GM23338 (cell line): ENCODE results near the gene DST. TPM values are rescaled to one million over a fixed set of nuclear protein-coding genes. Genes with fewer than 3 reads are reported as not detected.

Experiments
- ATAC-seq: fragments of 200-7000 bp; cut with Tn5 transposase; 3 replicates; pipeline ENCODE4 v1.9.1; 2020
- DNase-seq: peaks from one replicate; pipeline ENCODE4 v3.0.0-alpha.2; 2015; ENCODE audit warnings: low spot score
- H2AFZ ChIP-seq: fragments of 200-600 bp; sonication (generic); 2 replicates; pipeline ENCODE4 v1.8.0; 2016; ENCODE audit warnings: antibody characterized with exemption, mild to moderate bottlenecking, moderate library complexity
- H3F3A ChIP-seq: fragments of 200-600 bp; sonication (generic); replicated peaks from 2 replicates; pipeline ENCODE4 v1.8.0; 2017; ENCODE audit warnings: antibody characterized with exemption, mixed run types, low read depth
- H3K27ac ChIP-seq: fragments of 200-600 bp; sonication (generic); 2 replicates; pipeline ENCODE4 v1.6.1; 2016; ENCODE audit warnings: low read depth
- H3K27me3 ChIP-seq: fragments of 200-600 bp; sonication (generic); 2 replicates; pipeline ENCODE4 v1.8.0; 2016; ENCODE audit warnings: mild to moderate bottlenecking, mixed run types, moderate library complexity; ENCODE audit not compliant: insufficient read depth
- H3K36me3 ChIP-seq: fragments of 200-600 bp; sonication (generic); 2 replicates; pipeline ENCODE4 v1.8.0; 2016; ENCODE audit warnings: mild to moderate bottlenecking; ENCODE audit not compliant: insufficient read depth
- H3K4me1 ChIP-seq: fragments of 200-600 bp; sonication (generic); 2 replicates; pipeline ENCODE4 v1.8.0; 2016; ENCODE audit warnings: mild to moderate bottlenecking, moderate library complexity; ENCODE audit not compliant: insufficient read depth
- H3K4me2 ChIP-seq: fragments of 200-600 bp; sonication (generic); 2 replicates; pipeline ENCODE4 v1.7.1; 2017; ENCODE audit warnings: mixed run types
- H3K4me3 ChIP-seq: fragments of 200-600 bp; sonication (generic); 2 replicates; pipeline ENCODE4 v1.6.1; 2016; ENCODE audit warnings: mixed run types
- H3K79me2 ChIP-seq: fragments of 200-600 bp; sonication (generic); replicated peaks from 2 replicates; pipeline ENCODE4 v1.8.0; 2017; ENCODE audit warnings: mild to moderate bottlenecking; ENCODE audit not compliant: insufficient read depth
- H3K9me2 ChIP-seq: fragments of 200-600 bp; sonication (generic); 2 replicates; pipeline ENCODE4 v1.8.0; 2017; ENCODE audit not compliant: insufficient read depth
- H4K20me1 ChIP-seq: fragments of 200-600 bp; sonication (generic); replicated peaks from 2 replicates; pipeline ENCODE4 v1.8.0; 2017; ENCODE audit warnings: mild to moderate bottlenecking; ENCODE audit not compliant: insufficient read depth
- H3K27ac Mint-ChIP-seq: 2 replicates; pipeline ENCODE4 v1.8.0; 2020; ENCODE audit warnings: inconsistent platforms, mild to moderate bottlenecking, moderate library complexity, mixed read lengths
- H3K27me3 Mint-ChIP-seq: 3 replicates; pipeline ENCODE4 v1.8.0; 2022; ENCODE audit warnings: low read depth, mild to moderate bottlenecking, moderate library complexity, mixed read lengths, inconsistent platforms; ENCODE audit not compliant: insufficient read depth, poor library complexity
- H3K36me3 Mint-ChIP-seq: 3 replicates; pipeline ENCODE4 v1.8.0; 2021; ENCODE audit warnings: low read depth, mild to moderate bottlenecking, inconsistent platforms, moderate library complexity, mixed read lengths
- H3K4me1 Mint-ChIP-seq: 3 replicates; pipeline ENCODE4 v1.8.0; 2020; ENCODE audit warnings: mild to moderate bottlenecking, inconsistent platforms, mixed read lengths
- H3K4me3 Mint-ChIP-seq: 3 replicates; pipeline ENCODE4 v1.8.0; 2021; ENCODE audit warnings: moderate library complexity, mild to moderate bottlenecking, inconsistent platforms, mixed read lengths
- H3K9me3 Mint-ChIP-seq: 3 replicates; pipeline ENCODE4 v1.8.0; 2020; ENCODE audit warnings: moderate library complexity, mild to moderate bottlenecking, inconsistent platforms, mixed read lengths
- CREB1 ChIP-seq: fragments of 250-450 bp; sonication (Bioruptor Pico); IDR thresholded peaks from 2 replicates; pipeline ENCODE4 v1.5.0; 2020; ENCODE audit warnings: low read depth, mild to moderate bottlenecking, moderate library complexity
- EZH2 ChIP-seq: fragments of 200-600 bp; sonication (generic); IDR thresholded peaks from one replicate; pipeline ENCODE4 v1.8.0; 2017; ENCODE audit warnings: antibody characterized with exemption, mild to moderate bottlenecking, low read depth; ENCODE audit not compliant: unreplicated experiment
- EZH2phosphoT487 ChIP-seq: fragments of 200-600 bp; sonication (generic); IDR thresholded peaks from one replicate; pipeline ENCODE4 v1.8.1; 2018; ENCODE audit warnings: antibody characterized with exemption; ENCODE audit not compliant: unreplicated experiment
- JUNB ChIP-seq: IDR thresholded peaks from one replicate; pipeline ENCODE4 v1.6.1; 2016; ENCODE audit warnings: antibody characterized with exemption; ENCODE audit not compliant: unreplicated experiment
- NANOG ChIP-seq: IDR thresholded peaks from 2 replicates; pipeline ENCODE4 v1.6.1; 2016; ENCODE audit warnings: antibody characterized with exemption, borderline replicate concordance
- STAT1 ChIP-seq: IDR thresholded peaks from one replicate; pipeline ENCODE4 v1.6.1; 2016; ENCODE audit warnings: antibody characterized with exemption; ENCODE audit not compliant: unreplicated experiment
- ZNF331 ChIP-seq: fragments of 250-450 bp; sonication (Bioruptor Pico); IDR thresholded peaks from 2 replicates; pipeline ENCODE4 v1.5.0; 2020; ENCODE audit warnings: low read depth, mild to moderate bottlenecking, moderate library complexity
- polyA plus RNA-seq: library from polyadenylated mRNA; unstranded; fragments of >200 nt; fragmentation: Nextera tagmentation; extraction: Ambion mirVana; gene quantifications from 2 replicates; pipeline ENCODE4 v1.2.1, GENCODE V29; 2016
- total RNA-seq: library from RNA; depleted of rRNA; stranded (reverse); fragments of >200 nt; shearing (Covaris generic); gene quantifications from 2 replicates; pipeline ENCODE4 v1.2.3, GENCODE V29; 2014
- TF ChIP-seq, protein P1 (sequence below): IDR thresholded peaks from 2 replicates; pipeline ENCODE4 v1.6.1; 2016; ENCODE audit warnings: antibody characterized with exemption
- TF ChIP-seq, protein P2 (sequence below), 2 experiments: fragments of 200-600 bp in 1 of 2; sonication (generic) in 1 of 2; conservative IDR thresholded peaks; 2 replicates each; pipeline versions ENCODE4 v1.5.1 to v1.6.1; 2016 to 2017; ENCODE audit warnings: antibody characterized with exemption in 2 of 2, low read depth in 2 of 2, mild to moderate bottlenecking in 2 of 2, moderate library complexity in 1 of 2
- TF ChIP-seq, protein P3 (sequence below): fragments of 250-450 bp; sonication (Bioruptor Pico); IDR thresholded peaks from 2 replicates; pipeline ENCODE4 v1.5.0; 2020; ENCODE audit warnings: mild to moderate bottlenecking, moderate library complexity
- TF ChIP-seq, protein P4 (sequence below): IDR thresholded peaks from one replicate; pipeline ENCODE4 v1.6.1; 2018; ENCODE audit warnings: antibody characterized with exemption; ENCODE audit not compliant: unreplicated experiment

Gene DST
- total and polyA plus RNA-seq, 2 experiments from 2014 or later, result 88.7 to 188 TPM

DNA sequence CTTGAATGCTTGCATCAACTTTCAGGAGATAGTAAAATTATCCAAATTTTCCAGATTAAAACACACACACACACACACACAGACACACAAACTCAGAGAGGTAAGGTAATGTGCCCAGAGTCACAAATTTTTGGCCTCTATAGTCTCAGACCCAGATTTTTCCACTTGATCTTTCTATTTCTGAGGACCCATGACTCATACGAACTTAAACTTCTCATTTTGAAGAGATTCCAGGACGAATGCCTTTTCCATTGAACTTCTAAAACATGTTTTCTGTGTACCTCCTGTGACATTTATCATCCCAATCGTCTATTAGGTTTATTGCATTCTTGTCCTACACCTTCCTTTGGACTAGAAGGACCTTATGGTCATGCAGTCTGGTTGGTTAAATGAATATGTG, 222.4 kb downstream of the DST start:
- no peak overlapping the region for H3K4me2 ChIP-seq
- ATAC-seq, result no peak
- H3K9me3 Mint-ChIP-seq, result no peaks in the 10 kb centered on the region
- H3K27me3 Mint-ChIP-seq, result no peaks in the 10 kb centered on the region
- H2AFZ ChIP-seq, result no peak overlapping the region
- no peaks in the 10 kb centered on the region for H3K36me3 Mint-ChIP-seq
- H3K4me3 ChIP-seq, result no peak overlapping the region
- TF ChIP-seq NANOG (no peak), ZNF331 (CRISPR knock-in tag) (no peak), STAT1 (no peak), JUNB (no peak), EZH2phosphoT487 (no peak), CREB1 (CRISPR knock-in tag) (no peak), EZH2 (no peak)
- TF ChIP-seq, protein P1, sequence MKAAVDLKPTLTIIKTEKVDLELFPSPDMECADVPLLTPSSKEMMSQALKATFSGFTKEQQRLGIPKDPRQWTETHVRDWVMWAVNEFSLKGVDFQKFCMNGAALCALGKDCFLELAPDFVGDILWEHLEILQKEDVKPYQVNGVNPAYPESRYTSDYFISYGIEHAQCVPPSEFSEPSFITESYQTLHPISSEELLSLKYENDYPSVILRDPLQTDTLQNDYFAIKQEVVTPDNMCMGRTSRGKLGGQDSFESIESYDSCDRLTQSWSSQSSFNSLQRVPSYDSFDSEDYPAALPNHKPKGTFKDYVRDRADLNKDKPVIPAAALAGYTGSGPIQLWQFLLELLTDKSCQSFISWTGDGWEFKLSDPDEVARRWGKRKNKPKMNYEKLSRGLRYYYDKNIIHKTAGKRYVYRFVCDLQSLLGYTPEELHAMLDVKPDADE, result no peak
- TF ChIP-seq, protein P2, sequence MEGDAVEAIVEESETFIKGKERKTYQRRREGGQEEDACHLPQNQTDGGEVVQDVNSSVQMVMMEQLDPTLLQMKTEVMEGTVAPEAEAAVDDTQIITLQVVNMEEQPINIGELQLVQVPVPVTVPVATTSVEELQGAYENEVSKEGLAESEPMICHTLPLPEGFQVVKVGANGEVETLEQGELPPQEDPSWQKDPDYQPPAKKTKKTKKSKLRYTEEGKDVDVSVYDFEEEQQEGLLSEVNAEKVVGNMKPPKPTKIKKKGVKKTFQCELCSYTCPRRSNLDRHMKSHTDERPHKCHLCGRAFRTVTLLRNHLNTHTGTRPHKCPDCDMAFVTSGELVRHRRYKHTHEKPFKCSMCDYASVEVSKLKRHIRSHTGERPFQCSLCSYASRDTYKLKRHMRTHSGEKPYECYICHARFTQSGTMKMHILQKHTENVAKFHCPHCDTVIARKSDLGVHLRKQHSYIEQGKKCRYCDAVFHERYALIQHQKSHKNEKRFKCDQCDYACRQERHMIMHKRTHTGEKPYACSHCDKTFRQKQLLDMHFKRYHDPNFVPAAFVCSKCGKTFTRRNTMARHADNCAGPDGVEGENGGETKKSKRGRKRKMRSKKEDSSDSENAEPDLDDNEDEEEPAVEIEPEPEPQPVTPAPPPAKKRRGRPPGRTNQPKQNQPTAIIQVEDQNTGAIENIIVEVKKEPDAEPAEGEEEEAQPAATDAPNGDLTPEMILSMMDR (conservative IDR thresholded peaks at IDR 0.05; ENCODE audit: low read depth in 2 of 2), result no peak
- TF ChIP-seq, protein P3, sequence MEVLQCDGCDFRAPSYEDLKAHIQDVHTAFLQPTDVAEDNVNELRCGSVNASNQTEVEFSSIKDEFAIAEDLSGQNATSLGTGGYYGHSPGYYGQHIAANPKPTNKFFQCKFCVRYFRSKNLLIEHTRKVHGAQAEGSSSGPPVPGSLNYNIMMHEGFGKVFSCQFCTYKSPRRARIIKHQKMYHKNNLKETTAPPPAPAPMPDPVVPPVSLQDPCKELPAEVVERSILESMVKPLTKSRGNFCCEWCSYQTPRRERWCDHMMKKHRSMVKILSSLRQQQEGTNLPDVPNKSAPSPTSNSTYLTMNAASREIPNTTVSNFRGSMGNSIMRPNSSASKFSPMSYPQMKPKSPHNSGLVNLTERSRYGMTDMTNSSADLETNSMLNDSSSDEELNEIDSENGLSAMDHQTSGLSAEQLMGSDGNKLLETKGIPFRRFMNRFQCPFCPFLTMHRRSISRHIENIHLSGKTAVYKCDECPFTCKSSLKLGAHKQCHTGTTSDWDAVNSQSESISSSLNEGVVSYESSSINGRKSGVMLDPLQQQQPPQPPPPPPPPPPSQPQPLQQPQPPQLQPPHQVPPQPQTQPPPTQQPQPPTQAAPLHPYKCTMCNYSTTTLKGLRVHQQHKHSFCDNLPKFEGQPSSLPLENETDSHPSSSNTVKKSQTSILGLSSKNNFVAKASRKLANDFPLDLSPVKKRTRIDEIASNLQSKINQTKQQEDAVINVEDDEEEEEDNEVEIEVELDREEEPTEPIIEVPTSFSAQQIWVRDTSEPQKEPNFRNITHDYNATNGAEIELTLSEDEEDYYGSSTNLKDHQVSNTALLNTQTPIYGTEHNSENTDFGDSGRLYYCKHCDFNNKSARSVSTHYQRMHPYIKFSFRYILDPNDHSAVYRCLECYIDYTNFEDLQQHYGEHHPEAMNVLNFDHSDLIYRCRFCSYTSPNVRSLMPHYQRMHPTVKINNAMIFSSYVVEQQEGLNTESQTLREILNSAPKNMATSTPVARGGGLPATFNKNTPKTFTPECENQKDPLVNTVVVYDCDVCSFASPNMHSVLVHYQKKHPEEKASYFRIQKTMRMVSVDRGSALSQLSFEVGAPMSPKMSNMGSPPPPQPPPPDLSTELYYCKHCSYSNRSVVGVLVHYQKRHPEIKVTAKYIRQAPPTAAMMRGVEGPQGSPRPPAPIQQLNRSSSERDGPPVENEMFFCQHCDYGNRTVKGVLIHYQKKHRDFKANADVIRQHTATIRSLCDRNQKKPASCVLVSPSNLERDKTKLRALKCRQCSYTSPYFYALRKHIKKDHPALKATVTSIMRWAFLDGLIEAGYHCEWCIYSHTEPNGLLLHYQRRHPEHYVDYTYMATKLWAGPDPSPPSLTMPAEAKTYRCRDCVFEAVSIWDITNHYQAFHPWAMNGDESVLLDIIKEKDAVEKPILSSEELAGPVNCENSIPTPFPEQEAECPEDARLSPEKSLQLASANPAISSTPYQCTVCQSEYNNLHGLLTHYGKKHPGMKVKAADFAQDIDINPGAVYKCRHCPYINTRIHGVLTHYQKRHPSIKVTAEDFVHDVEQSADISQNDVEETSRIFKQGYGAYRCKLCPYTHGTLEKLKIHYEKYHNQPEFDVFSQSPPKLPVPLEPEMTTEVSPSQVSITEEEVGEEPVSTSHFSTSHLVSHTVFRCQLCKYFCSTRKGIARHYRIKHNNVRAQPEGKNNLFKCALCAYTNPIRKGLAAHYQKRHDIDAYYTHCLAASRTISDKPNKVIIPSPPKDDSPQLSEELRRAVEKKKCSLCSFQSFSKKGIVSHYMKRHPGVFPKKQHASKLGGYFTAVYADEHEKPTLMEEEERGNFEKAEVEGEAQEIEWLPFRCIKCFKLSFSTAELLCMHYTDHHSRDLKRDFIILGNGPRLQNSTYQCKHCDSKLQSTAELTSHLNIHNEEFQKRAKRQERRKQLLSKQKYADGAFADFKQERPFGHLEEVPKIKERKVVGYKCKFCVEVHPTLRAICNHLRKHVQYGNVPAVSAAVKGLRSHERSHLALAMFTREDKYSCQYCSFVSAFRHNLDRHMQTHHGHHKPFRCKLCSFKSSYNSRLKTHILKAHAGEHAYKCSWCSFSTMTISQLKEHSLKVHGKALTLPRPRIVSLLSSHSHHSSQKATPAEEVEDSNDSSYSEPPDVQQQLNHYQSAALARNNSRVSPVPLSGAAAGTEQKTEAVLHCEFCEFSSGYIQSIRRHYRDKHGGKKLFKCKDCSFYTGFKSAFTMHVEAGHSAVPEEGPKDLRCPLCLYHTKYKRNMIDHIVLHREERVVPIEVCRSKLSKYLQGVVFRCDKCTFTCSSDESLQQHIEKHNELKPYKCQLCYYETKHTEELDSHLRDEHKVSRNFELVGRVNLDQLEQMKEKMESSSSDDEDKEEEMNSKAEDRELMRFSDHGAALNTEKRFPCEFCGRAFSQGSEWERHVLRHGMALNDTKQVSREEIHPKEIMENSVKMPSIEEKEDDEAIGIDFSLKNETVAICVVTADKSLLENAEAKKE (CRISPR knock-in tag), result no peak
- TF ChIP-seq, protein P4, sequence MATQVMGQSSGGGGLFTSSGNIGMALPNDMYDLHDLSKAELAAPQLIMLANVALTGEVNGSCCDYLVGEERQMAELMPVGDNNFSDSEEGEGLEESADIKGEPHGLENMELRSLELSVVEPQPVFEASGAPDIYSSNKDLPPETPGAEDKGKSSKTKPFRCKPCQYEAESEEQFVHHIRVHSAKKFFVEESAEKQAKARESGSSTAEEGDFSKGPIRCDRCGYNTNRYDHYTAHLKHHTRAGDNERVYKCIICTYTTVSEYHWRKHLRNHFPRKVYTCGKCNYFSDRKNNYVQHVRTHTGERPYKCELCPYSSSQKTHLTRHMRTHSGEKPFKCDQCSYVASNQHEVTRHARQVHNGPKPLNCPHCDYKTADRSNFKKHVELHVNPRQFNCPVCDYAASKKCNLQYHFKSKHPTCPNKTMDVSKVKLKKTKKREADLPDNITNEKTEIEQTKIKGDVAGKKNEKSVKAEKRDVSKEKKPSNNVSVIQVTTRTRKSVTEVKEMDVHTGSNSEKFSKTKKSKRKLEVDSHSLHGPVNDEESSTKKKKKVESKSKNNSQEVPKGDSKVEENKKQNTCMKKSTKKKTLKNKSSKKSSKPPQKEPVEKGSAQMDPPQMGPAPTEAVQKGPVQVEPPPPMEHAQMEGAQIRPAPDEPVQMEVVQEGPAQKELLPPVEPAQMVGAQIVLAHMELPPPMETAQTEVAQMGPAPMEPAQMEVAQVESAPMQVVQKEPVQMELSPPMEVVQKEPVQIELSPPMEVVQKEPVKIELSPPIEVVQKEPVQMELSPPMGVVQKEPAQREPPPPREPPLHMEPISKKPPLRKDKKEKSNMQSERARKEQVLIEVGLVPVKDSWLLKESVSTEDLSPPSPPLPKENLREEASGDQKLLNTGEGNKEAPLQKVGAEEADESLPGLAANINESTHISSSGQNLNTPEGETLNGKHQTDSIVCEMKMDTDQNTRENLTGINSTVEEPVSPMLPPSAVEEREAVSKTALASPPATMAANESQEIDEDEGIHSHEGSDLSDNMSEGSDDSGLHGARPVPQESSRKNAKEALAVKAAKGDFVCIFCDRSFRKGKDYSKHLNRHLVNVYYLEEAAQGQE, result no peak
- H3K27ac ChIP-seq, result no peak overlapping the region
- no peaks in the 10 kb centered on the region for H3K79me2 ChIP-seq
- H3K4me1 ChIP-seq, result no peaks in the 10 kb centered on the region
- no peak overlapping the region for H3K27ac Mint-ChIP-seq
- no peaks in the 10 kb centered on the region for H3K4me1 Mint-ChIP-seq
- H3F3A ChIP-seq, result no peaks in the 10 kb centered on the region
- no peaks in the 10 kb centered on the region for H3K36me3 ChIP-seq
- no peak for DNase-seq
- H3K27me3 ChIP-seq, result no peaks in the 10 kb centered on the region
- H3K4me3 Mint-ChIP-seq, result no peak overlapping the region
- no peaks in the 10 kb centered on the region for H4K20me1 ChIP-seq
- H3K9me2 ChIP-seq, result no peaks in the 10 kb centered on the region
